Measurements from ENCODE around the gene PALM3. TPM values are rescaled to one million over a fixed set of nuclear protein-coding genes. Genes with fewer than 3 reads are reported as not detected.

Gene PALM3
- polyA plus RNA-seq, 3 donors, result not detected

GRCh38 chr19:14056069-14056666, 5.7 kb downstream of the PALM3 start:
- Mint-ChIP-seq H3K4me3 (peak overlapping the region in 1 of 2 donors; percentile 71), H3K9me3 (peaks cover 5 to 23% (median 9%) of the 10 kb centered on the region in 7 donors)

DNA sequence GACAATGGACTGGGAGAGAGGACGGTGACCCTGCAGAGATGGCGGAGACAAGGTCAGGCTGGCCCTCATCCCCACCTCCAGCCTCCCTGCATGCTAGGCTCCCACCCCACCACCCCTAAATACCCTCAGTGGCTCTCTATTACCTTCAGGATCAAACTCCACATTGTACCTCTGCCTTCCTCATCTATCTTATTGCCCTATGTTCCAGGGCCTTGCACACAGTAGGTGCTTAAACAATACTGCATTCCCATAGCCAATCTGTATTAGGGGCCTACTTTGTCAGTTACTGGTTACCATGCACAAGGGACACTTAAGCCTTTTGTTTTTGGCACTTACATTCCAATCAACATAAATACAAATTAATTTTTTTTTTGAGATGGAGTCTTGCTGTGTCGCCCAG, 6.5 kb downstream of the PALM3 start:
- no peak for DNase-seq
- peaks cover 6 to 9% of the 10 kb centered on the region in 2 donors for H3K4me1 ChIP-seq (ENCODE audit: control insufficient read depth in 1 of 2, insufficient read depth in 2 of 2, low read length in 2 of 2)
- no peak overlapping the region for H3K4me2 ChIP-seq (replicated peaks; ENCODE audit: extremely low read depth, low read length, poor library complexity, severe bottlenecking)
- H3K27ac ChIP-seq (ENCODE audit: low read depth in 1 of 2, low read length in 2 of 2), result no peak overlapping the region
- no peaks in the 10 kb centered on the region for H3K79me2 ChIP-seq (ENCODE audit: insufficient read depth, low read length)
- no peak overlapping the region for H3K9ac ChIP-seq (ENCODE audit: insufficient read depth, low read length, poor library complexity, severe bottlenecking)
- H3K27me3 Mint-ChIP-seq (ENCODE audit: low read depth in 3 of 3), result peaks cover 52 to 64% (median 56%) of the 10 kb centered on the region in 3 donors
- H2AFZ ChIP-seq (ENCODE audit: insufficient read depth, low read depth, low read length, poor library complexity, severe bottlenecking), result no peak overlapping the region
- H3K36me3 Mint-ChIP-seq, result peaks cover 30% of the 10 kb centered on the region in 2 donors
- H3K36me3 ChIP-seq (replicated peaks in 1 of 2; ENCODE audit: control insufficient read depth in 1 of 2, insufficient read depth in 2 of 2, low read length in 2 of 2), result peaks cover 21 to 27% of the 10 kb centered on the region in 2 donors
- H3K4me3 ChIP-seq (replicated peaks in 1 of 3; ENCODE audit: low read depth in 2 of 3, low read length in 3 of 3), result no peak overlapping the region
- no peaks in the 10 kb centered on the region for H4K20me1 ChIP-seq (ENCODE audit: insufficient read depth, low read length)
- peaks cover 8 to 10% of the 10 kb centered on the region in 2 donors for H3K9me3 ChIP-seq (replicated peaks in 1 of 2; ENCODE audit: control insufficient read depth in 1 of 2, insufficient read depth in 1 of 2, low read length in 2 of 2)
- H3K4me3 Mint-ChIP-seq, result no peak overlapping the region
- peaks cover 5 to 23% (median 9%) of the 10 kb centered on the region in 7 donors for H3K9me3 Mint-ChIP-seq
- peaks cover 16 to 46% of the 10 kb centered on the region in 2 donors for H3K27me3 ChIP-seq (ENCODE audit: control insufficient read depth in 2 of 2, insufficient read depth in 2 of 2, low read length in 2 of 2)
- peak overlapping the region in 1 of 7 donors; percentile 49 for H3K27ac Mint-ChIP-seq
- no peak for TF ChIP-seq CTCF (IDR thresholded peaks at IDR 0.05)
- peaks cover 20% of the 10 kb centered on the region for H3K4me1 Mint-ChIP-seq
- intact Hi-C loops (cut with micrococcal nuclease), result no loop called here
- 92% methylated on average over 2 of the region's 3 CpGs for WGBS (ENCODE audit: insufficient coverage)

More at GRCh38 chr19:14056069-14056666, 5.7 kb downstream of the PALM3 start:
- no peak for TF ChIP-seq CTCF (IDR thresholded peaks at IDR 0.05)
- H3K9ac ChIP-seq (ENCODE audit: insufficient read depth, low read length, poor library complexity, severe bottlenecking), result no peak overlapping the region
- no peak overlapping the region for H3K4me2 ChIP-seq (replicated peaks; ENCODE audit: extremely low read depth, low read length, poor library complexity, severe bottlenecking)
- H3K27me3 Mint-ChIP-seq (ENCODE audit: low read depth in 3 of 3), result peaks cover 56 to 72% (median 64%) of the 10 kb centered on the region in 3 donors
- H3K27ac ChIP-seq (ENCODE audit: low read depth in 1 of 2, low read length in 2 of 2), result no peak overlapping the region
- H3K79me2 ChIP-seq (ENCODE audit: insufficient read depth, low read length), result no peaks in the 10 kb centered on the region
- H3K36me3 Mint-ChIP-seq, result peaks cover 22 to 23% of the 10 kb centered on the region in 2 donors
- peaks cover 13 to 19% of the 10 kb centered on the region in 2 donors for H3K36me3 ChIP-seq (replicated peaks in 1 of 2; ENCODE audit: control insufficient read depth in 1 of 2, insufficient read depth in 2 of 2, low read length in 2 of 2)
- H4K20me1 ChIP-seq (ENCODE audit: insufficient read depth, low read length), result no peaks in the 10 kb centered on the region
- intact Hi-C loops (cut with micrococcal nuclease), result no loop called here
- H3K27me3 ChIP-seq (ENCODE audit: control insufficient read depth in 2 of 2, insufficient read depth in 2 of 2, low read length in 2 of 2), result peaks cover 16 to 49% of the 10 kb centered on the region in 2 donors
- peaks cover 6 to 9% of the 10 kb centered on the region in 2 donors for H3K4me1 ChIP-seq (ENCODE audit: control insufficient read depth in 1 of 2, insufficient read depth in 2 of 2, low read length in 2 of 2)
- H3K9me3 ChIP-seq (replicated peaks in 1 of 2; ENCODE audit: control insufficient read depth in 1 of 2, insufficient read depth in 1 of 2, low read length in 2 of 2), result peaks cover 8 to 10% of the 10 kb centered on the region in 2 donors
- H3K4me3 ChIP-seq (replicated peaks in 1 of 3; ENCODE audit: low read depth in 2 of 3, low read length in 3 of 3), result no peak overlapping the region
- 98% methylated on average over 4 of the region's 10 CpGs for WGBS (ENCODE audit: insufficient coverage)
- no peak overlapping the region for H3K27ac Mint-ChIP-seq
- peaks cover 20% of the 10 kb centered on the region for H3K4me1 Mint-ChIP-seq
- DNase-seq, result no peak
- no peak overlapping the region for H2AFZ ChIP-seq (ENCODE audit: insufficient read depth, low read depth, low read length, poor library complexity, severe bottlenecking)

All from CD14-positive monocyte (primary cell).